Ovary (tissue), 9 donors: Measurements from ENCODE around the gene TBC1D14. TPM values are rescaled to one million over a fixed set of nuclear protein-coding genes. Genes with fewer than 3 reads are reported as not detected.

Experiments used
- DNase-seq, 5 donors: peaks; one replicate each; pipeline ENCODE4 v3.0.0-alpha.2; 2019 to 2020
- H3K27ac ChIP-seq, 2 donors: fragments of 200-600 bp; one replicate each; pipeline versions ENCODE4 v1.5.1 to v1.8.0; 2019 to 2022
- H3K27me3 ChIP-seq: fragments of 200-600 bp; one replicate; pipeline ENCODE4 v1.8.0; 2022
- H3K36me3 ChIP-seq: fragments of 200-600 bp; sonication (generic); one replicate; pipeline ENCODE4 v1.5.1; 2019
- H3K4me1 ChIP-seq: one replicate; pipeline ENCODE4 v1.8.1; 2013; ENCODE audit warnings: mild to moderate bottlenecking, moderate library complexity; ENCODE audit not compliant: insufficient read depth
- H3K4me3 ChIP-seq: fragments of 200-600 bp; sonication (generic); one replicate; pipeline ENCODE4 v1.5.1; 2017
- H3K9me3 ChIP-seq, 2 donors: fragments of 200-600 bp in 1 of 2; sonication (generic) in 1 of 2; one replicate each; pipeline versions ENCODE4 v1.5.1 to v1.8.1; 2013 to 2019; ENCODE audit warnings: mild to moderate bottlenecking in 1 of 2, moderate library complexity in 1 of 2
- EP300 ChIP-seq: sonication (generic); formaldehyde crosslinking; IDR thresholded peaks from one replicate; pipeline ENCODE4 v1.6.1; 2017; ENCODE audit warnings: antibody characterized with exemption
- POLR2A ChIP-seq: fragments of 450-650 bp; IDR thresholded peaks from one replicate; pipeline ENCODE4 v1.6.1; 2017; ENCODE audit warnings: antibody characterized with exemption, mild to moderate bottlenecking, moderate library complexity
- WGBS, 3 donors: extraction: QIAGEN DNeasy Blood & Tissue Kit in 1 of 3; methylation state at CpG; one replicate each; pipeline versions ENCODE4 v1.1.5 to v1.1.7; 2013 to 2017; 5-methylcytosine and 5-hydroxymethylcytosine counted together
- intact Hi-C, 4 donors: fragments of 100-400 bp; cut with DNase I; formaldehyde crosslinking; loops; one replicate each; pipeline versions ENCODE4 v1.11.0 to v1.15.1; 2022 to 2023
- polyA plus RNA-seq, 2 donors: library from polyadenylated mRNA; stranded (reverse); fragments of 200-250 nt in 1 of 2; fragments of 350-450 nt in 1 of 2; fragmentation: Illumina TruSeq in 1 of 2; extraction: RNeasy Lipid Tissue Mini Kit (QIAGEN cat#74804) in 1 of 2; gene quantifications; one replicate each; pipeline ENCODE4 v1.2.3, GENCODE V29; 2013 to 2014
- total RNA-seq, 7 donors: library from RNA; depleted of rRNA in 2 of 7; stranded (reverse); fragments of >200 nt in 2 of 7; fragmentation: NEBNext Ultra II Directional in 3 of 7; extraction: Animal tissue kit (Norgen Biotek cat#: 25700) in 3 of 7; gene quantifications; one replicate each; pipeline versions ENCODE4 v1.1.0 to v1.2.4, GENCODE V29; 2016 to 2023
- TF ChIP-seq, protein P1 (sequence below), 3 donors: fragments of 450-650 bp in 2 of 3; fragments of 200-600 bp in 1 of 3; IDR thresholded peaks; one replicate each; pipeline versions ENCODE4 v1.5.1 to v1.8.0; 2016 to 2022; ENCODE audit warnings: antibody characterized with exemption in 3 of 3, mild to moderate bottlenecking in 1 of 3
- donor health status: DM: no; HTN: no; CAD: no; lungs with moderate emphysema.
- donor health status: DM: no; HTN: no; CAD: no.
- donor health status: Bipolar disorder and iron deficiency.
- donor health status: DM: yes; HTN: yes; CAD: no.
- donor health status: DM: no; HTN: no; CAD: no.
- donor health status: DM: yes; HTN: yes; CAD: no.

TBC1D14 gene
- total and polyA plus RNA-seq, 9 donors, result 19.9 to 40.0 (median 34.4) TPM

DNA sequence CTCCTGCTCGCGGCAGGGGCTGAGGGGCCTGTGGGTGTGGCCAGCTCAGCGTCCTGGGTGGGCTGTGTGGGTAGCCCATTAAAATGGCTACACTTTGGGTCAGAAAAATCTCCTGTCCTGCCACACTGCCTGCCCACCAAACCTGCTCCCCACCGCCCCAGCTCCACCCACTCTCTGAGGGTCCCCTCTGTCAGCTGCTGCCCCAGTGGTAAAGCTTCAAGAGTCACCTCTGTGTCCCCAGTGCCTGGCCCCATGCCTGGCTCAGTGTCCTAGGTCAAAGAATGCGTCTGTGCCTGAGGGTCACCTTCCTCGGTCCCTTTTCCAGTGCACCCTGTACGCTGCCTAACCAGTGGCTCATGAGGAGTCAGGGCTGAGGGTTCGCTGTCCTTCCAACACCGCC is 108.7 kb downstream of the TBC1D14 start:
- Histone ChIP-seq H3K4me3 (no peak overlapping the region), H3K9me3 (no peaks in the 10 kb centered on the region), H3K27ac (no peak overlapping the region), H3K36me3 (no peaks in the 10 kb centered on the region), H3K4me1 (no peaks in the 10 kb centered on the region), H3K27me3 (no peaks in the 10 kb centered on the region)
- no peak for DNase-seq
- intact Hi-C loops, result no loop called here
- TF ChIP-seq, protein P1, sequence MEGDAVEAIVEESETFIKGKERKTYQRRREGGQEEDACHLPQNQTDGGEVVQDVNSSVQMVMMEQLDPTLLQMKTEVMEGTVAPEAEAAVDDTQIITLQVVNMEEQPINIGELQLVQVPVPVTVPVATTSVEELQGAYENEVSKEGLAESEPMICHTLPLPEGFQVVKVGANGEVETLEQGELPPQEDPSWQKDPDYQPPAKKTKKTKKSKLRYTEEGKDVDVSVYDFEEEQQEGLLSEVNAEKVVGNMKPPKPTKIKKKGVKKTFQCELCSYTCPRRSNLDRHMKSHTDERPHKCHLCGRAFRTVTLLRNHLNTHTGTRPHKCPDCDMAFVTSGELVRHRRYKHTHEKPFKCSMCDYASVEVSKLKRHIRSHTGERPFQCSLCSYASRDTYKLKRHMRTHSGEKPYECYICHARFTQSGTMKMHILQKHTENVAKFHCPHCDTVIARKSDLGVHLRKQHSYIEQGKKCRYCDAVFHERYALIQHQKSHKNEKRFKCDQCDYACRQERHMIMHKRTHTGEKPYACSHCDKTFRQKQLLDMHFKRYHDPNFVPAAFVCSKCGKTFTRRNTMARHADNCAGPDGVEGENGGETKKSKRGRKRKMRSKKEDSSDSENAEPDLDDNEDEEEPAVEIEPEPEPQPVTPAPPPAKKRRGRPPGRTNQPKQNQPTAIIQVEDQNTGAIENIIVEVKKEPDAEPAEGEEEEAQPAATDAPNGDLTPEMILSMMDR (IDR thresholded peaks at IDR 0.05), result no peak
- TF ChIP-seq EP300 (no peak), POLR2A (no peak)
- WGBS, 3 donors, result 88 to 90% (median 88%) methylated on average over 9 of the region's 9 CpGs

DNA sequence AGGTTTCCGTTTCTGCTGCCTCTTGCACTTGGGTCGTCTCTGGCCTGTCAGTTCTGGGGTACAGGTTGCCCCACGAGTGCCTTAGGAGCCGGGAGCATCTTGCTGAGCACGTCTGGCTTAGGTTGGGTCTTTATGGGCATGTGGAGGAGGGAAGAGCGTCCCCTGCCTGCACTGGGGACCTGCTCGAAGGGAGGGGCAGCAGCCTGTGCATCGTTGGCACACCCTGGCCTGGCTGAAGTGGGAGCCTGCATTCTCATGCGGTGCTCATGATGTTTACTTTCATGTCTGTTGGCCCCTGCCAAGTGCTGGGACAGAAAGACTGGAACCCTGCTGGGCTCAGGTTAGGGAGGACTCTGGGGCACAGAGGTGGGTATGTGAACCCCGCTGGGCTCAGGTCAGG is 109.7 kb downstream of the TBC1D14 start:
- TF ChIP-seq, protein P1 (IDR thresholded peaks at IDR 0.05), result no peak
- TF ChIP-seq EP300 (no peak), POLR2A (no peak)
- DNase-seq, result no peak
- H3K9me3 ChIP-seq, result no peaks in the 10 kb centered on the region
- H3K36me3 ChIP-seq, result no peaks in the 10 kb centered on the region
- H3K4me3 ChIP-seq, result no peak overlapping the region
- no peaks in the 10 kb centered on the region for H3K27me3 ChIP-seq
- H3K27ac ChIP-seq, result no peak overlapping the region
- H3K4me1 ChIP-seq, result no peaks in the 10 kb centered on the region
- WGBS, 3 donors, result 86 to 92% (median 86%) methylated on average over 10 of the region's 10 CpGs
- intact Hi-C loops, result no loop called here

DNA sequence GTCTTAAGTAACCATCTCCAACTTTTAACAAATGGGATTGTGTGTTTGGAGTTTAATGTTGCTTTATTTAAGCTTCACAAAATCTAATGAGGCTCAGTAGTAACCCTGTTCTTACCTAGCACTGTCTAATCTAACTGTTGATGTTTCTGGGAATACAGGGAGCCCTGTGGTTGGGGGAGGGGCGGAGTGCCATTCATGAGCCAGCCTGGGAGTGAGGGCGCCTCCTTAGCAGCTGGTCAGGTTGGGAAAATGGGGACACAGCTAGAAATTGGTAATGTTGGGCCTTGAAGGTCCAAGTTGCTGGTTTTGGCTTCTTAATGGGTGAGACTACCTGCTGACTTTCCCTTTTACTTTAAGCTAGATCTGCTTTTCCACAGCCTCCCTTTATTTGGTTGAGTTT is 110.7 kb downstream of the TBC1D14 start:
- TF ChIP-seq POLR2A (no peak), EP300 (no peak)
- TF ChIP-seq, protein P1 (IDR thresholded peaks at IDR 0.05), result no peak
- no peak overlapping the region for H3K27ac ChIP-seq
- no peaks in the 10 kb centered on the region for H3K9me3 ChIP-seq
- no peaks in the 10 kb centered on the region for H3K4me1 ChIP-seq
- intact Hi-C loops, result no loop called here
- H3K4me3 ChIP-seq, result no peak overlapping the region
- H3K36me3 ChIP-seq, result no peaks in the 10 kb centered on the region
- H3K27me3 ChIP-seq, result no peaks in the 10 kb centered on the region
- no peak for DNase-seq
- 93 to 98% (median 96%) methylated on average over 2 of the region's 2 CpGs for WGBS, 3 donors

DNA sequence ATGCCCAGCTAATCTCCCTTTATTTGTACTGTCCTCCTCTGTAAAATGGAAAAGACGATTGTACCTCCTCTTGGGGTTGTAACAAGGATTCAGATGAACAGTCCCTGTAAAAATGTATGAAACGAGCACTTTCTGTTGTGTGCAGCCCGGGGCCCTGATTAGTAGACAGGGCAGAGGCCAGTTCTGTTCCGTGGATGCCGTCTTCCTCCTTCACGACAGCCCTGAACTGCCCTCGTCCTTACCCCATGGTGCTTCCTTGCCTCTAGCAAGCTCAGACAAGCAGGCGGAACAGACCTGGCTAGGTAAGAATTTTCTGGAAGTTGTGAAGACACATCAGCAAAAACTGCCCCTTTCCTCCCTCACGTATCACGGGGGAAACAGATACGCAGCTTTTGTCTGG is 111.2 kb downstream of the TBC1D14 start:
- intact Hi-C loops, result no loop called here
- no peaks in the 10 kb centered on the region for H3K9me3 ChIP-seq
- no peaks in the 10 kb centered on the region for H3K36me3 ChIP-seq
- WGBS, 3 donors, result 91 to 94% (median 92%) methylated on average over 11 of the region's 11 CpGs
- no peaks in the 10 kb centered on the region for H3K4me1 ChIP-seq
- no peak for DNase-seq
- TF ChIP-seq, protein P1 (IDR thresholded peaks at IDR 0.05), result no peak
- TF ChIP-seq EP300, result no peak
- TF ChIP-seq POLR2A, result no peak
- H3K27me3 ChIP-seq, result no peaks in the 10 kb centered on the region
- no peak overlapping the region for H3K4me3 ChIP-seq
- H3K27ac ChIP-seq, result no peak overlapping the region

DNA sequence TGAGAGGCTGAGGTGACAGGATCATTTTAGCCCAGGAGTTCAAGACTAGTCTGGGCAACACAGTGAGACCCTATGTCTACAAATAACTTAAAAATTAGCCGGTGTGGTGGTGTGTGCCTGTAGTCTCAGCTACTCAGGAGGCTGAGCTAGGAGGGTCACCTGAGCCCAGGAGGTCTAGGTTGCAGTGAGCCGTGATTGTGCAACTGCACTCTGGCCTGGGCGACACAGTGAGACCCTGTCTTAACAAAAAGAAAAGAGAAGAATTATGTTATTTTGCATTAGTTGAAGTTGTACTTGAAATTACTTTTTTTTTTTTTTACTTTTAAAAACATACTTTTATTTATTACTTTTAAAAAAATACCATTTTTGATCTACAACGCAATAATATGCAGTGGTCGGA is 111.7 kb downstream of the TBC1D14 start:
- H3K4me1 ChIP-seq, result no peaks in the 10 kb centered on the region
- no peaks in the 10 kb centered on the region for H3K36me3 ChIP-seq
- H3K9me3 ChIP-seq, result no peaks in the 10 kb centered on the region
- H3K27me3 ChIP-seq, result no peaks in the 10 kb centered on the region
- no peak overlapping the region for H3K27ac ChIP-seq
- intact Hi-C loops, result no loop called here
- TF ChIP-seq, protein P1 (IDR thresholded peaks at IDR 0.05), result no peak
- TF ChIP-seq POLR2A (no peak), EP300 (no peak)
- WGBS, 3 donors, result 67 to 71% (median 68%) methylated on average over 5 of the region's 5 CpGs
- DNase-seq, result no peak
- no peak overlapping the region for H3K4me3 ChIP-seq
